ENCODE data around the gene USE1. TPM values are rescaled to one million over a fixed set of nuclear protein-coding genes. Genes with fewer than 3 reads are reported as not detected.

The USE1 gene
- total RNA-seq, 1 donor from 2014 or later, result 37.5 TPM

GRCh38 chr19:17236811-17237543 is 21.8 kb downstream of the USE1 start:
- Mint-ChIP-seq H3K27ac (ENCODE audit: unreplicated experiment) (no peak overlapping the region), H3K4me3 (ENCODE audit: unreplicated experiment) (no peak overlapping the region), H3K27me3 (ENCODE audit: unreplicated experiment) (no peaks in the 10 kb centered on the region), H3K9me3 (ENCODE audit: unreplicated experiment) (no peaks in the 10 kb centered on the region), H3K4me1 (ENCODE audit: unreplicated experiment) (peaks cover 25% of the 10 kb centered on the region), H3K36me3 (ENCODE audit: unreplicated experiment) (peaks cover 14% of the 10 kb centered on the region)
- DNase-seq (ENCODE audit: extremely low spot score, unreplicated experiment), result no peak
- TF ChIP-seq CTCF (IDR thresholded peaks at IDR 0.05), result no peak

DNA sequence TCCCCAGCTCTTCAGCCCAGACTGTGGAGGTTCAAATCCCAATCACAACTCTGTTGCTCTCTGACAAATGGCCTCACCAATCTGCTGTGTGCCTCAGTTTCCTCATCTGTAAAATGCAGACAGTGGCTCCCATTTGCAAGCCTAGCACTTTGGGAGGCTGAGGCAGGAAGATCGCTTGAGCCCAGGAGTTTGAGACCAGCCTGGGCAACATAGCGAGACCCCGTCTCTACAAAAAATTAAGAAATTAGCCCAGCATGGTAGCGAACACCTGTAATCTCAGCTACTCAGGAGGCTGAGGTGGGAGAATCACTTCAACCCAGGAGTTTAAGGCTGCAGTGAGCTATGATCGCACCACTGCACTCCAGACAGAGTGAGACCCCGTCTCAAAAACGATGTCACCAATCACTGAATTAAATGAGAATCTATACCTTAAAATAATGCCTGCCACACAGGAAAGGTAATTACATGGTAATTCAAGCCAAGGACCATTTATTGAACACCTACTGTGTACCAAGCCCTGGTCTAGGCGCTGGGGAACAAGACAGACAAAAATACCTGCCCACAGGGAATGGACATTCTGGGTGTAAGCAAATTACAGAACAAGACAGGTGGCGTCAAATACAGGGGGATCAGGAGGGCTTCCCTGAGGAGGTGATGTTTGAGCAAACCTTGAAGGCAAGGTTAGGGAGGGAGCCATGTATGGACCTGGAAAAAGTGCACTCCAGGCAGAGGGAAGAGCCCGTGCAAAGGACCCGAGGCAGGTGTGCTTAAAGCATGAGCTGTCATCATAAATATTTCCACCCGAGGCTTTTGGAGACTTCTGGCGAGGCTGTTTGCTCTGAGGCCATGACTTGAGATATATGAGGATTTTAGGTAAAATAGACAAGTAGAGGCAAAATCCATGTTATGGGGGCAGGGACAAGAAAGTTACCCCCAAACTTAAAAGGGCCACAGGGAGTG is 22.9 kb downstream of the USE1 start:
- TF ChIP-seq CTCF (IDR thresholded peaks at IDR 0.05), result no peak
- Mint-ChIP-seq H3K4me3 (ENCODE audit: unreplicated experiment) (peak overlapping the region; percentile 35), H3K27me3 (ENCODE audit: unreplicated experiment) (no peaks in the 10 kb centered on the region), H3K9me3 (ENCODE audit: unreplicated experiment) (no peaks in the 10 kb centered on the region), H3K27ac (ENCODE audit: unreplicated experiment) (no peak overlapping the region), H3K36me3 (ENCODE audit: unreplicated experiment) (peaks cover 9% of the 10 kb centered on the region), H3K4me1 (ENCODE audit: unreplicated experiment) (peaks cover 31% of the 10 kb centered on the region)
- DNase-seq (ENCODE audit: extremely low spot score, unreplicated experiment), result no peak

- no peaks in the 10 kb centered on the region for H3K9me3 Mint-ChIP-seq (ENCODE audit: unreplicated experiment)
- no peak for DNase-seq (ENCODE audit: extremely low spot score, unreplicated experiment)
- no peak for TF ChIP-seq CTCF (IDR thresholded peaks at IDR 0.05)
- H3K27ac Mint-ChIP-seq (ENCODE audit: unreplicated experiment), result no peak overlapping the region
- peaks cover 9% of the 10 kb centered on the region for H3K36me3 Mint-ChIP-seq (ENCODE audit: unreplicated experiment)
- no peak overlapping the region for H3K4me3 Mint-ChIP-seq (ENCODE audit: unreplicated experiment)
- peaks cover 33% of the 10 kb centered on the region for H3K4me1 Mint-ChIP-seq (ENCODE audit: unreplicated experiment)
- no peaks in the 10 kb centered on the region for H3K27me3 Mint-ChIP-seq (ENCODE audit: unreplicated experiment)
These were observed 25.1 kb downstream of the USE1 start for GRCh38 chr19:17240062-17240752.

- H3K27ac Mint-ChIP-seq (ENCODE audit: unreplicated experiment), result no peak overlapping the region
- no peaks in the 10 kb centered on the region for H3K9me3 Mint-ChIP-seq (ENCODE audit: unreplicated experiment)
- peaks cover 33% of the 10 kb centered on the region for H3K4me1 Mint-ChIP-seq (ENCODE audit: unreplicated experiment)
- TF ChIP-seq CTCF (IDR thresholded peaks at IDR 0.05), result no peak
- H3K27me3 Mint-ChIP-seq (ENCODE audit: unreplicated experiment), result no peaks in the 10 kb centered on the region
- peaks cover 9% of the 10 kb centered on the region for H3K36me3 Mint-ChIP-seq (ENCODE audit: unreplicated experiment)
- no peak overlapping the region for H3K4me3 Mint-ChIP-seq (ENCODE audit: unreplicated experiment)
- DNase-seq (ENCODE audit: extremely low spot score, unreplicated experiment), result no peak
These were observed 25.8 kb downstream of the USE1 start for GRCh38 chr19:17240826-17241399.

Data from osteocyte (in vitro differentiated cells).